Thyroid gland (tissue), 4 donors: ENCODE results near the gene WIPF1.

Experiments used
- CTCF ChIP-seq, 6 experiments: fragments of 200-600 bp in 3 of 6; fragments of 450-650 bp in 3 of 6; sonication (generic) in 3 of 6; IDR thresholded peaks; one replicate each; pipeline ENCODE4 v1.5.1; 2016 to 2019; ENCODE audit warnings: antibody characterized with exemption in 6 of 6, mild to moderate bottlenecking in 2 of 6, inconsistent platforms in 1 of 6, moderate library complexity in 1 of 6
- POLR2A ChIP-seq, 2 donors: fragments of 450-650 bp; IDR thresholded peaks; one replicate each; pipeline ENCODE4 v1.6.1; 2017; ENCODE audit warnings: antibody characterized with exemption in 2 of 2, mild to moderate bottlenecking in 2 of 2, moderate library complexity in 1 of 2

- TF ChIP-seq CTCF (IDR thresholded peaks at IDR 0.05) (no peak), POLR2A (IDR thresholded peaks at IDR 0.05) (no peak)
These were observed 23.7 kb upstream of the WIPF1 start for GRCh38 chr2:174621323-174621722.
